Immature natural killer cell (primary cell): ENCODE data around the gene LRRTM1. TPM values are rescaled to one million over a fixed set of nuclear protein-coding genes. Genes with fewer than 3 reads are reported as not detected.

Experiments used
- DNase-seq, 3 donors: peaks; one replicate each; pipeline ENCODE4 v3.0.0; 2022; ENCODE audit warnings: mixed read lengths in 1 of 3
- H3K27ac Mint-ChIP-seq, 6 donors: one replicate each; pipeline ENCODE4 v1.8.0; 2020; ENCODE audit warnings: mixed read lengths in 6 of 6, mild to moderate bottlenecking in 5 of 6, inconsistent platforms in 4 of 6, moderate library complexity in 3 of 6
- H3K27me3 Mint-ChIP-seq, 3 donors: one replicate each; pipeline ENCODE4 v1.8.0; 2020 to 2021; ENCODE audit warnings: low read depth in 3 of 3, mild to moderate bottlenecking in 3 of 3, mixed read lengths in 3 of 3, moderate library complexity in 3 of 3, inconsistent platforms in 1 of 3
- H3K36me3 Mint-ChIP-seq, 3 donors: one replicate each; pipeline ENCODE4 v1.8.0; 2020; ENCODE audit warnings: mixed read lengths in 3 of 3, inconsistent platforms in 2 of 3, mild to moderate bottlenecking in 2 of 3
- H3K4me1 Mint-ChIP-seq, 2 donors: one replicate each; pipeline ENCODE4 v1.8.0; 2020; ENCODE audit warnings: inconsistent platforms in 2 of 2, mild to moderate bottlenecking in 2 of 2, mixed read lengths in 2 of 2, moderate library complexity in 1 of 2
- H3K4me3 Mint-ChIP-seq, 5 donors: one replicate each; pipeline ENCODE4 v1.8.0; 2020; ENCODE audit warnings: mild to moderate bottlenecking in 5 of 5, mixed read lengths in 5 of 5, inconsistent platforms in 3 of 5, moderate library complexity in 3 of 5
- H3K9me3 Mint-ChIP-seq, 6 donors: one replicate each; pipeline ENCODE4 v1.8.0; 2020; ENCODE audit warnings: mild to moderate bottlenecking in 6 of 6, mixed read lengths in 6 of 6, inconsistent platforms in 4 of 6, moderate library complexity in 3 of 6
- polyA plus RNA-seq, 3 donors: library from polyadenylated mRNA; unstranded; fragments of 300-500 nt; fragmentation: Illumina TruSeq; gene quantifications; one replicate each; pipeline ENCODE4 v1.2.3, GENCODE V29; 2021

LRRTM1 gene, protein sequence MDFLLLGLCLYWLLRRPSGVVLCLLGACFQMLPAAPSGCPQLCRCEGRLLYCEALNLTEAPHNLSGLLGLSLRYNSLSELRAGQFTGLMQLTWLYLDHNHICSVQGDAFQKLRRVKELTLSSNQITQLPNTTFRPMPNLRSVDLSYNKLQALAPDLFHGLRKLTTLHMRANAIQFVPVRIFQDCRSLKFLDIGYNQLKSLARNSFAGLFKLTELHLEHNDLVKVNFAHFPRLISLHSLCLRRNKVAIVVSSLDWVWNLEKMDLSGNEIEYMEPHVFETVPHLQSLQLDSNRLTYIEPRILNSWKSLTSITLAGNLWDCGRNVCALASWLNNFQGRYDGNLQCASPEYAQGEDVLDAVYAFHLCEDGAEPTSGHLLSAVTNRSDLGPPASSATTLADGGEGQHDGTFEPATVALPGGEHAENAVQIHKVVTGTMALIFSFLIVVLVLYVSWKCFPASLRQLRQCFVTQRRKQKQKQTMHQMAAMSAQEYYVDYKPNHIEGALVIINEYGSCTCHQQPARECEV
- polyA plus RNA-seq = not detected

DNA sequence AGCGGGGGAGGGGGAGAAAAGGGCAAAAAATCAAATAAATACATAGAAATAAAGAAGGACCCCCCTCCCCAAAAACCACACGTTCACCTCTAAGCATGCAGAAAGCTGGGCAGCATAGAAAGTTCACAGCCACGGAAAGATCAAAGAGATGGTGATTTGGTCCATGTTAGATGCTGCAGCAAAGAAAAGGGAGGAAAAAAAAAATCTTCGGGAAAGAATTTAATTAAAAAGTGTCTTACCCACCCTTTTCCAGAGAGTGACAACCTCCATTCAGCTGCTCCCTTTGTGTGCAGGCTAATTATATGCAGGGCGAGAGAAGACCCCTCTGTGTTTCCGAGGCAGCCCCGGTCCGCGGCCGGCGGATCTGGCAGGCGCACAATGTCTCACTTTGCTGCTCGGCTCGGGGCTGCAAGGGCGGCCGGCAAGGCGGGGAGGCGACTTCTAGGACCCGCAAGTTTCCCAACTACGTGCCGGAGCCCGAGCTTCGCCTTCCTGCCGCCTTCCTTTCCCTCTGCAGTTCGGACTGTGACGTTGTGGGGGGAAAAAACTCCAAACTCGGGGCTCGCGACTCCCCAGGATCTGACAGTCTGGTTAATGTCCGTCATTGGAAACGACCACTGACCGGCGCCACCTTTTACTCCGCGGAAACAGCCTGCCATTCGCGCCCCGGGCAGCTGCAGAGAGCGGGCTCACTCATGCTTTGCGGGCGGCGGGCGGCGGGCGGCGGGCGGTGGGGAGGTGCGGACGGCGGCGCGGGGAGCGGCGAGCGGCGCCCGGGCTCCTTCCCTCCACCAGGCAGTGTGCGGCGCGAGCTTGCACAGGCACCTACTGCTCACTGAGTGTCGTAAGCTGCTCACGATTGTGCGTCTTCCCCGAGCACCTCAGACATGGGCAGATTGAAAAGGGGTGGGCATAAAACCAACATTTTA, at the start of gene LRRTM1:
Gene LRRTM1, minus strand, starts transcription at position 844 of the 929 bp plus-strand sequence. CDS start 933 bp downstream, outside the sequence.
- peaks cover 0 to 3% (median 0%) of the 10 kb centered on the region in 3 donors for H3K36me3 Mint-ChIP-seq
- no peak within 1 kb of the TSS for H3K27ac Mint-ChIP-seq
- no peaks in the 10 kb centered on the region for H3K4me1 Mint-ChIP-seq
- peaks cover 10 to 41% (median 17%) of the 10 kb centered on the region in 6 donors for H3K9me3 Mint-ChIP-seq
- no peak within 1 kb of the TSS for H3K4me3 Mint-ChIP-seq
- no peak for DNase-seq
- H3K27me3 Mint-ChIP-seq = peaks cover 10 to 11% (median 11%) of the 10 kb centered on the region in 3 donors

- H3K4me3 Mint-ChIP-seq = no peak overlapping the region
- no peak for DNase-seq
- no peaks in the 10 kb centered on the region for H3K4me1 Mint-ChIP-seq
- peaks cover 0 to 1% (median 0%) of the 10 kb centered on the region in 3 donors for H3K27me3 Mint-ChIP-seq
- no peak overlapping the region for H3K27ac Mint-ChIP-seq
- H3K9me3 Mint-ChIP-seq = peaks cover 4 to 51% (median 10%) of the 10 kb centered on the region in 6 donors
- no peaks in the 10 kb centered on the region for H3K36me3 Mint-ChIP-seq
These were observed 46.7 kb upstream of the LRRTM1 start for GRCh38 chr2:80351231-80351630.

DNA sequence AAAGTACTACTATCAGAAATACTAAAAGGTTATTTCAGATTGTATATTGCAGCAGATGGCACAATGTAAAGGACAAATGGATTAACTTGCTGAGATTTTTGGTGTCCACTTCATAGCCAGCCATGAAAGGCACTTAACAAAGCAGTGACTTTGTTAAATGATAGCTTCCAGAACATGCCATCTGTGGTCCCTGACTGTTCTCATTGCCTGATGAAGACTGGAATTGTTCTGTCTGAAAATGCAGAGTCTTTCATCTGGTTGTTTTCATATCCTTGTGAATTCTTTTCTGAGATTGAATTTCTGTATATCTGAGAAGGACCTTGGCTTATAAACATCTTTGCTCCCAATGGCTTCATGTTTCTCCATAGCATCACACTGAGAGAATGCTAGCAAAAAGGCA, 44.4 kb upstream of the LRRTM1 start:
- peaks cover 0 to 2% (median 1%) of the 10 kb centered on the region in 3 donors for H3K27me3 Mint-ChIP-seq
- no peaks in the 10 kb centered on the region for H3K4me1 Mint-ChIP-seq
- H3K4me3 Mint-ChIP-seq = no peak overlapping the region
- peaks cover 3 to 48% (median 10%) of the 10 kb centered on the region in 6 donors for H3K9me3 Mint-ChIP-seq
- H3K36me3 Mint-ChIP-seq = peaks cover 0 to 4% (median 0%) of the 10 kb centered on the region in 3 donors
- DNase-seq = no peak
- no peak overlapping the region for H3K27ac Mint-ChIP-seq

DNA sequence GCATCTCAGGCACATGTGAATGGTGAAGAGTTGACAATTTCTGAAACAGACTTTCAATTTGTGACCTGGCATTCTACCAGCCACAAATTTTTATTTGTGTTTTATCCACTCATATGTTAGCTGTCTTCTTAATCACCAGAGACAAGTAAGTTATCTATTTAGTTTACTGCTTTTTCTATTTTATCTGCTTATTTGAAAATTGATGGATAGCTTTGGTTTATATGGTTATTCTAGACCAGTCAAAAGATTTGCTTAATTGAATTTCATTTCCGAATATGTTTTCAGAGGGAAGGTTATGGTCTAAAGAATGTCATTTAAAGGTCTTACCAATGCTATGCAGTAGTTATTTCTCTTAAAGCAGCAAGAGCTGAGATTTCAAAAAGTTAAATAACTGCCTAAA, 43.5 kb upstream of the LRRTM1 start:
- H3K36me3 Mint-ChIP-seq = peaks cover 0 to 4% (median 0%) of the 10 kb centered on the region in 3 donors
- H3K27me3 Mint-ChIP-seq = peaks cover 0 to 2% (median 1%) of the 10 kb centered on the region in 3 donors
- DNase-seq = no peak
- no peak overlapping the region for H3K4me3 Mint-ChIP-seq
- H3K27ac Mint-ChIP-seq = no peak overlapping the region
- H3K9me3 Mint-ChIP-seq = peaks cover 2 to 51% (median 12%) of the 10 kb centered on the region in 6 donors
- no peaks in the 10 kb centered on the region for H3K4me1 Mint-ChIP-seq

- H3K9me3 Mint-ChIP-seq = peaks cover 9 to 27% (median 14%) of the 10 kb centered on the region in 6 donors
- no peak overlapping the region for H3K27ac Mint-ChIP-seq
- DNase-seq = no peak
- no peak overlapping the region for H3K4me3 Mint-ChIP-seq
- no peaks in the 10 kb centered on the region for H3K4me1 Mint-ChIP-seq
- peaks cover 0 to 2% (median 0%) of the 10 kb centered on the region in 3 donors for H3K27me3 Mint-ChIP-seq
- H3K36me3 Mint-ChIP-seq = peaks cover 0 to 4% (median 0%) of the 10 kb centered on the region in 3 donors
These were observed 35.5 kb upstream of the LRRTM1 start for GRCh38 chr2:80340022-80340421.

DNA sequence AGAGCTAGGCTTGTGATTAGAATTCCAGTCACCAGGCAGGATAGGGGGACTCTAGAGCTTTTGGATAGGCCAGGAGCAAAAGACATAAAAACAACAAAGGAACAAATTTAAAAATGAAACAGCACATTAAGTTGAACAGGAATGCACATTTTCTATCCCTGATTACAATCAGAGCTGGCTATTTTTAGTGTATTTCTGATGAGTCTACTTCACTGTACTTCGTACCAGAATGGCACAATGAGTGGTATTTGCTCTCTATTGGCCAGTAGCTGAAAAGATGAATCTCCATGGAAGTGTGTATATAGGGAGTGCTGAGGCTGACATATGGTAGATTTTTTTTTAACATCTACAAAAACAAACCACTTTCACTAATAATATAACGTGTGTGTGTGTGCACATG, 34.2 kb upstream of the LRRTM1 start:
- Mint-ChIP-seq H3K9me3 (peaks cover 3 to 25% (median 18%) of the 10 kb centered on the region in 6 donors), H3K27me3 (no peaks in the 10 kb centered on the region), H3K27ac (no peak overlapping the region), H3K4me3 (no peak overlapping the region), H3K4me1 (no peaks in the 10 kb centered on the region), H3K36me3 (peaks cover 0 to 3% (median 0%) of the 10 kb centered on the region in 3 donors)
- DNase-seq = no peak

- DNase-seq = no peak
- H3K36me3 Mint-ChIP-seq = peaks cover 0 to 3% (median 3%) of the 10 kb centered on the region in 3 donors
- no peak overlapping the region for H3K4me3 Mint-ChIP-seq
- H3K4me1 Mint-ChIP-seq = no peaks in the 10 kb centered on the region
- peaks cover 10 to 30% (median 23%) of the 10 kb centered on the region in 6 donors for H3K9me3 Mint-ChIP-seq
- peaks cover 0 to 2% (median 2%) of the 10 kb centered on the region in 3 donors for H3K27me3 Mint-ChIP-seq
- H3K27ac Mint-ChIP-seq = no peak overlapping the region
These were observed 30.9 kb upstream of the LRRTM1 start for GRCh38 chr2:80335411-80335810.

DNA sequence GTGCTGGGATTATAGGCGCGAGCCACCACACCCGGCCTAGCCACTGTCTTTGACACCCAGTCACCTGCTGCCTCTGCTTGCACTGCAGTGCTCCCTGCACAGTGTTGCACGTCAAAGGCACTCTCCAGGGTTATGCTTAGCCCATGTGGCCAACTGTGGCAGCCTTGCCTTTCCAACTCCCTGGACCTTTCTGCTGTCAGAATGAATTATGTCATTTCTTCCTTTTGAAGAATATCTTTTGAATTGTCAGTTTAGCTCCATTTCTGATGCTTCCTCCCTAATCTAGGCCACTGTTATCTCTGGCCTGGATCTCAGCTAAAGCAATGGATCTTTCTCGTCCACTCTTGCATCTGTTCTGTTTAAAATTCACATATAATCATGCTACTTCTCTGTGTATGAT, 29.3 kb upstream of the LRRTM1 start:
- Mint-ChIP-seq H3K27ac (no peak overlapping the region), H3K36me3 (peaks cover 0 to 3% (median 3%) of the 10 kb centered on the region in 3 donors), H3K27me3 (peaks cover 0 to 2% (median 2%) of the 10 kb centered on the region in 3 donors), H3K4me3 (no peak overlapping the region), H3K4me1 (no peaks in the 10 kb centered on the region), H3K9me3 (peaks cover 15 to 36% (median 24%) of the 10 kb centered on the region in 6 donors)
- no peak for DNase-seq

DNA sequence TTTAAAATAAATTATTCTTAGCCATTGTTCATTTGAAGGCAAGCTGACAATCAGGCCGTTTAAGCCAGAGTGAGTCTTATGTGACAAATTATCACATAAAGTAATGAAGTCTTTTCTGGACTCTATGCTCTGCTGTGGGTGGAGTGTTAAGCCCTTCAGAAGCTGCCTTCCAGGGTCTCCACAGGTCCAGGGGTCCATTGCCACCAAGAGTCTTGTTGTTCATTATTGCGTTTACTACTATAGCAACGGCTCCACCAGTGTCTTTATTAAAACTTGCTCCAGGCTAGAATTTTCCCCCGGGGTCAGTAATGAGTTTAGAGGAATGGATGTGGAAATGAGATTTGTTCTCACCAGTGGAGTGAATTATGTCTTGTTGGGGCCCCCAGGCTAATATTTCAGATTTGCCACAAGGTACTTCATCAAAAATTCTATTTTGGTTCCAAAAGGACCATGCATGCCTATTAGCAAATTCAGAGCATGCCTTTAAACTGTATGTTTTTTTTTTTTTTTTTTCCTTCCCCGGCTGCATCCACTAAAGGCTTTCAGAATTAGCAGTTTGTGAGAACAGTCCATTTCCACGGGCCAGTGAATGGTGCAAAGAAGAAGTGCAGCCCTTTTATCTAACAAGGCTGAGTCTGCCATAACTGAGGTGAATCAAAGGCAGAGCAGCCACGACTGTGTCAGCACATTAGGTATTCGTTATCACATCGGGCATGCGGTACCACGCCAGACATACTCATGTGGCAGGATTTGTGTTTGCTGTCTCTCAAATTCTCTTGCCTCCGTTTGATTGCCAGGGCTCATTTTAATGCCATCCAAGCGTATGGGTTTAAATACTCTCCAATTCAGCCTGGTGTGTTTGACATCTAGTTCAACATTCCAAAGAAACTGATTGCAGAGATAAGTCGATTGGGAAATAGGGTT, 26.2 kb upstream of the LRRTM1 start:
- peaks cover 13 to 34% (median 19%) of the 10 kb centered on the region in 6 donors for H3K9me3 Mint-ChIP-seq
- H3K4me1 Mint-ChIP-seq = no peaks in the 10 kb centered on the region
- H3K27ac Mint-ChIP-seq = no peak overlapping the region
- H3K36me3 Mint-ChIP-seq = peaks cover 0 to 3% (median 3%) of the 10 kb centered on the region in 3 donors
- no peak overlapping the region for H3K4me3 Mint-ChIP-seq
- DNase-seq = no peak
- H3K27me3 Mint-ChIP-seq = peaks cover 0 to 2% (median 2%) of the 10 kb centered on the region in 3 donors

GRCh38 chr2:80329491-80329890, 24.9 kb upstream of the LRRTM1 start:
- H3K27me3 Mint-ChIP-seq = peaks cover 0 to 2% (median 2%) of the 10 kb centered on the region in 3 donors
- H3K4me3 Mint-ChIP-seq = no peak overlapping the region
- peaks cover 13 to 34% (median 16%) of the 10 kb centered on the region in 6 donors for H3K9me3 Mint-ChIP-seq
- H3K27ac Mint-ChIP-seq = no peak overlapping the region
- no peaks in the 10 kb centered on the region for H3K4me1 Mint-ChIP-seq
- peaks cover 0 to 3% (median 3%) of the 10 kb centered on the region in 3 donors for H3K36me3 Mint-ChIP-seq
- no peak for DNase-seq

DNA sequence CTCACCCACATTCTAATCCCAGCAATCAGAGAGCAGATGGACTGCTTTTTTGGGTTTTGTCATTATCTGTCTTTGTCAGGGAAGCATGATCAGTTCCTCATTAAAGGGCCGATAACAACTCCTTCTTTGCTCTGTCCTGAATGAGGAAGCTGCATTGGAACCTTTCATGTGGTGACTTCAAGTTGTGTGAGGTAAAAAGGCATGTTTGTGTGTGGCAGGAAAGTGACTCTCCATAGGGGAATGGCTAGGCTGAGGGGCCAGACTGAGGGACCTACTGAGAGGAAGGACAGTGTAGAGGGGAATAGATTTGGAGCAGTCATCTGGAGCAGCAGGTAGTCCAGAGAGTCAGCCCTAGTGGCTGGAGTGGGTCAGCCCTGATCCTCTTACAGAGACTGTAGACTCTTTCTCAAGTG, 23.6 kb upstream of the LRRTM1 start:
- Mint-ChIP-seq H3K36me3 (peaks cover 0 to 2% (median 0%) of the 10 kb centered on the region in 3 donors), H3K4me3 (no peak overlapping the region), H3K27ac (no peak overlapping the region), H3K27me3 (peaks cover 0 to 2% (median 2%) of the 10 kb centered on the region in 3 donors), H3K9me3 (peaks cover 3 to 25% (median 11%) of the 10 kb centered on the region in 6 donors), H3K4me1 (no peaks in the 10 kb centered on the region)
- DNase-seq = no peak

GRCh38 chr2:80326861-80327260, 22.3 kb upstream of the LRRTM1 start:
- Mint-ChIP-seq H3K27me3 (peaks cover 0 to 2% (median 0%) of the 10 kb centered on the region in 3 donors), H3K27ac (no peak overlapping the region), H3K36me3 (no peaks in the 10 kb centered on the region), H3K9me3 (peaks cover 4 to 14% (median 7%) of the 10 kb centered on the region in 6 donors), H3K4me3 (no peak overlapping the region), H3K4me1 (no peaks in the 10 kb centered on the region)
- no peak for DNase-seq
